Neuronal stem cell (in vitro differentiated cells): Measurements from ENCODE around the gene ZFP1.
"Not testable (repeated sequence)": the region's sequence is repeated elsewhere in the genome, so short reads cannot be mapped to it uniquely, and the experiment has no call there.

Experiments
- DNase-seq: peaks from one replicate; pipeline ENCODE4 v3.0.0-alpha.2; 2013; ENCODE audit warnings: low spot score
- H2AFZ ChIP-seq: one replicate; pipeline ENCODE4 v1.6.1; 2013; ENCODE audit warnings: mild to moderate bottlenecking, low read length, inconsistent platforms
- H2AK5ac ChIP-seq: 2 replicates; pipeline ENCODE4 v1.6.1; 2013; ENCODE audit warnings: low read depth, mild to moderate bottlenecking, inconsistent platforms, low read length, moderate library complexity, mixed read lengths
- H2BK120ac ChIP-seq: 2 replicates; pipeline ENCODE4 v1.6.1; 2013; ENCODE audit warnings: low read depth, mild to moderate bottlenecking, inconsistent platforms, low read length, moderate library complexity, mixed read lengths
- H2BK12ac ChIP-seq: one replicate; pipeline ENCODE4 v1.6.1; 2013; ENCODE audit warnings: low read length, inconsistent platforms
- H2BK15ac ChIP-seq: 2 replicates; pipeline ENCODE4 v1.6.1; 2013; ENCODE audit warnings: mild to moderate bottlenecking, low read length, inconsistent platforms, mixed read lengths
- H2BK5ac ChIP-seq: one replicate; pipeline ENCODE4 v1.6.1; 2013; ENCODE audit warnings: inconsistent platforms, mild to moderate bottlenecking, low read length, moderate library complexity
- H3K14ac ChIP-seq: one replicate; pipeline ENCODE4 v1.6.1; 2013; ENCODE audit warnings: low read length, inconsistent platforms
- H3K18ac ChIP-seq: 2 replicates; pipeline ENCODE4 v1.6.1; 2013; ENCODE audit warnings: low read length, inconsistent platforms
- H3K23ac ChIP-seq: 2 replicates; pipeline ENCODE4 v1.6.1; 2013; ENCODE audit warnings: low read depth, mild to moderate bottlenecking, mixed read lengths, low read length, inconsistent platforms; ENCODE audit not compliant: poor library complexity
- H3K27ac ChIP-seq: replicated peaks from 3 replicates; pipeline ENCODE4 v1.5.1; 2013; ENCODE audit warnings: low read length, inconsistent platforms
- H3K27me3 ChIP-seq, 3 experiments: 2 replicates each; pipeline ENCODE4 v1.6.1; 2013; ENCODE audit warnings: low read length in 3 of 3, mild to moderate bottlenecking in 2 of 3, inconsistent platforms in 1 of 3, low read depth in 1 of 3, mixed read lengths in 1 of 3, moderate library complexity in 1 of 3; ENCODE audit not compliant: control insufficient read depth in 3 of 3, insufficient read depth in 3 of 3
- H3K36me3 ChIP-seq, 2 donors: replicated peaks in 1 of 2; 2 replicates each; pipeline ENCODE4 v1.6.1; 2013; ENCODE audit warnings: low read length in 2 of 2; ENCODE audit not compliant: control insufficient read depth in 2 of 2, insufficient read depth in 2 of 2
- H3K4ac ChIP-seq: 2 replicates; pipeline ENCODE4 v1.6.1; 2013; ENCODE audit warnings: inconsistent platforms, mild to moderate bottlenecking, low read length, moderate library complexity
- H3K4me1 ChIP-seq, 2 donors: 1 replicate in 1 of 2; 2 replicates in 1 of 2; pipeline ENCODE4 v1.6.1; 2013; ENCODE audit warnings: low read length in 2 of 2, low read depth in 1 of 2; ENCODE audit not compliant: control insufficient read depth in 2 of 2, insufficient read depth in 1 of 2
- H3K4me2 ChIP-seq: one replicate; pipeline ENCODE4 v1.6.1; 2013; ENCODE audit warnings: mild to moderate bottlenecking, low read length, inconsistent platforms; ENCODE audit not compliant: insufficient read depth, poor library complexity, severe bottlenecking
- H3K4me3 ChIP-seq, 2 donors: 2 replicates each; pipeline ENCODE4 v1.5.1; 2013; ENCODE audit warnings: low read length in 2 of 2, mild to moderate bottlenecking in 2 of 2, inconsistent platforms in 1 of 2, moderate library complexity in 1 of 2
- H3K79me1 ChIP-seq: one replicate; pipeline ENCODE4 v1.6.1; 2013; ENCODE audit warnings: low read depth, mild to moderate bottlenecking, inconsistent platforms, low read length, moderate library complexity
- H3K9ac ChIP-seq: one replicate; pipeline ENCODE4 v1.6.1; 2013; ENCODE audit warnings: mild to moderate bottlenecking, low read depth, low read length, inconsistent platforms; ENCODE audit not compliant: poor library complexity
- H3K9me3 ChIP-seq, 2 donors: replicated peaks in 1 of 2; 2 replicates each; pipeline versions ENCODE3 to v1.6.1; 2013; ENCODE audit warnings: low read length in 2 of 2, mild to moderate bottlenecking in 2 of 2, inconsistent platforms in 1 of 2, low read depth in 1 of 2, mixed read lengths in 1 of 2, moderate library complexity in 1 of 2; ENCODE audit not compliant: control insufficient read depth in 2 of 2, insufficient read depth in 1 of 2
- H4K8ac ChIP-seq: one replicate; pipeline ENCODE4 v1.6.1; 2013; ENCODE audit warnings: low read depth, mild to moderate bottlenecking, inconsistent platforms, low read length, moderate library complexity
- H4K91ac ChIP-seq: one replicate; pipeline ENCODE4 v1.6.1; 2013; ENCODE audit warnings: low read length, low read depth, mild to moderate bottlenecking, inconsistent platforms; ENCODE audit not compliant: poor library complexity
- WGBS, 2 donors: extraction: QIAGEN DNeasy Blood & Tissue Kit; methylation state at CpG; one replicate each; pipeline ENCODE4 v1.1.7; 2013; ENCODE audit warnings: missing lambda C conversion rate in 2 of 2, mixed read lengths in 1 of 2; ENCODE audit not compliant: insufficient read length in 2 of 2, insufficient replicate concordance in 1 of 2; ENCODE audit errors: extremely low coverage in 2 of 2; 5-methylcytosine and 5-hydroxymethylcytosine counted together

The ZFP1 gene

DNA sequence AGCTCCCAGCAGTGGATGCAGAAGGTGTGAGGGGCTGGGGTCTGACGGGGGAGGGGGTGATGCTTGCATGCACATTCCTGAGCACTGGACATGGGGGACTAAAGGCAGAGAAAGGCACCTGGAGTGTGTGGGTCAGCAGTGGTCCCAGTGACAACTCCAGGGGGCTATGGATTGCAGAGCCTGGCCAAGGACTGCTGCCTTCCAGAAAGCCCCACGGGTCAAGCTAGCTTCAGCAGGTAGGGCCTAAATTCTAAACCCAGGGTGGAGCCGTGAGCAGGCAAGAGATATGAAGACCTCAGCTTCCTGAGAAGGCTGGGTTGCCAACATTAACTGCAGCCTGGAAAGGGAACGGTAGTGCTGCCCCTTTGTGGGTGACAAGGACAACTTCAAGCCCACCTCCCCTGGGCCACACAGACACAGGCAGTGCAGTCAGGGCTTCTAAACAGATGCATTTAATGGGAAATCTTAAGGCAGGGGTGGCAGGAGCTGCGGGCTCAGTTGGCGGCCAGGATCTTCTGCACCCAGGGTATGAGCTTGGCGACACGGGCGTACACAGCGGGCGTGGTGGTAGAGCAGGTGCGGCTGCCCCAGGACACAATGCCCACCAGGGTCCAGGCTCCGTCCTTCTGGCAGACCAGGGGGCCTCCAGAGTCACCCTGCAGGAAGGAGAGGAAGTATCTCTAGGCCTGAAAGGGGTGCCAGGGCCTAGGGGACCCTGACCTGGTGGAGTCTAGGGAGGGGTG is 55.5 kb downstream of the ZFP1 start:
- Histone ChIP-seq H3K4me1 (peaks cover 0 to 3% of the 10 kb centered on the region in 2 donors), H3K4me3 (no peak overlapping the region), H3K4ac (no peak overlapping the region), H3K79me1 (no peaks in the 10 kb centered on the region), H4K8ac (no peak overlapping the region), H3K23ac (peak overlapping the region; percentile 65), H2AK5ac (peak overlapping the region; percentile 95), H2BK5ac (no peak overlapping the region), H2BK120ac (no peak overlapping the region), H3K4me2 (no peak overlapping the region), H2AFZ (peak overlapping the region; percentile 7), H3K9me3 (no peaks in the 10 kb centered on the region), H2BK12ac (no peak overlapping the region), H3K18ac (peak overlapping the region; percentile 48), H3K14ac (peak overlapping the region; percentile 56), H4K91ac (no peak overlapping the region), H3K9ac (no peak overlapping the region), H3K27ac (no peak overlapping the region), H3K36me3 (no peaks in the 10 kb centered on the region), H2BK15ac (no peak overlapping the region), H3K27me3 (peaks cover 0 to 6% (median 0%) of the 10 kb centered on the region in 3 experiments)
- no peak for DNase-seq
- no CpG with 5 or more reads among the region's 13 CpGs for WGBS, 2 donors

DNA sequence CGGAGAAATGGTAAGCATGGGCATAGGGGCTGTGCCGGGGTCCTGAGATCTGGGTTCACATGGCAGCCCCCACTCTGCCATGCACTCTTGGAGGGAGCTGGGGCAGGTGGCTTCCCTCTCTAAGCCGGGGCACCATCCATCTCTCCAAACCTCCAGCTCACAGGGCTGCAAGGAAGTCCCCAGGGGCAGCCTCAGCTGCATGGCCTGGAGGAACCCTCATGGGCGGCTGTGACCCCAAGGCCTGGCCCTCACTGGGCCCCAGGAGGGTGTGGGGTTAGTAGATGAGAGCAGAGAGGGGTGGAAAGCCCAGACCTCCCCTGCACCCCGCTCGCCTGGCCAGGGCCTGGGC is 56.1 kb downstream of the ZFP1 start:
- DNase-seq = no peak
- no peak overlapping the region for H3K4me2 ChIP-seq
- no peak overlapping the region for H2BK5ac ChIP-seq
- H2AK5ac ChIP-seq = peak overlapping the region; percentile 95
- peak overlapping the region; percentile 65 for H3K23ac ChIP-seq
- no peak overlapping the region for H3K4ac ChIP-seq
- no peak overlapping the region for H3K27ac ChIP-seq
- no peak overlapping the region for H2BK15ac ChIP-seq
- H3K36me3 ChIP-seq = no peaks in the 10 kb centered on the region
- H3K4me3 ChIP-seq = no peak overlapping the region
- no peak overlapping the region for H4K91ac ChIP-seq
- peaks cover 0 to 3% of the 10 kb centered on the region in 2 donors for H3K4me1 ChIP-seq
- H3K9me3 ChIP-seq = no peaks in the 10 kb centered on the region
- no peak overlapping the region for H4K8ac ChIP-seq
- WGBS, 2 donors = no CpG with 5 or more reads among the region's 6 CpGs
- H3K79me1 ChIP-seq = no peaks in the 10 kb centered on the region
- H3K14ac ChIP-seq = peak overlapping the region; percentile 56
- peaks cover 0 to 6% (median 0%) of the 10 kb centered on the region in 3 experiments for H3K27me3 ChIP-seq
- H2BK12ac ChIP-seq = no peak overlapping the region
- H3K9ac ChIP-seq = no peak overlapping the region
- no peak overlapping the region for H3K18ac ChIP-seq
- H2BK120ac ChIP-seq = no peak overlapping the region
- H2AFZ ChIP-seq = no peak overlapping the region

DNA sequence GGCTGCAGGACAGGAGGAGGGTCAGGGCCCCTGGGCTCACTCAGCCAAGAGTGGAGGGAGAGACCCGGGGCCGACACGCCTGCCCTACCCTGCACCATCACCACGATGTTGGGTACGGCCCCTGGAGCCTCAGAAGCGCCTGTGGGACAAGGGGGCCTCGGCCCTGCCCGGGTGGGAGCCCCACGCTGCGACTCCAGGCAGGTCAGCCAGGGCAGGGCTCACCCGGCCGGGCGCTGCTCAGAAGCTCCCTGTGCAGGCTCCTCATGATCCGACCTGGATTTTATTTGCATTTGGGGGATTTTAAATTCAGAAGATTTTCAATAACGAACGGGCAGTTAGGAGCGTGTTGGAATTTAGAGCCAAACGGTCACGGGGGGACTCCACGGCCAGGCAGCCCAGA is 56.6 kb downstream of the ZFP1 start:
- H2AK5ac ChIP-seq, H2BK120ac ChIP-seq, H2BK15ac ChIP-seq, H3K4me3 ChIP-seq, H2BK5ac ChIP-seq, H3K14ac ChIP-seq, H3K18ac ChIP-seq, H2AFZ ChIP-seq, H3K36me3 ChIP-seq, H3K9me3 ChIP-seq, H3K79me1 ChIP-seq, H3K4me1 ChIP-seq, H3K23ac ChIP-seq, H3K4me2 ChIP-seq, H3K9ac ChIP-seq, H2BK12ac ChIP-seq, H4K8ac ChIP-seq, H3K27ac ChIP-seq, DNase-seq, H4K91ac ChIP-seq, H3K27me3 ChIP-seq, H3K4ac ChIP-seq: not testable (repeated sequence)
- WGBS, 2 donors = no CpG with 5 or more reads among the region's 20 CpGs

DNA sequence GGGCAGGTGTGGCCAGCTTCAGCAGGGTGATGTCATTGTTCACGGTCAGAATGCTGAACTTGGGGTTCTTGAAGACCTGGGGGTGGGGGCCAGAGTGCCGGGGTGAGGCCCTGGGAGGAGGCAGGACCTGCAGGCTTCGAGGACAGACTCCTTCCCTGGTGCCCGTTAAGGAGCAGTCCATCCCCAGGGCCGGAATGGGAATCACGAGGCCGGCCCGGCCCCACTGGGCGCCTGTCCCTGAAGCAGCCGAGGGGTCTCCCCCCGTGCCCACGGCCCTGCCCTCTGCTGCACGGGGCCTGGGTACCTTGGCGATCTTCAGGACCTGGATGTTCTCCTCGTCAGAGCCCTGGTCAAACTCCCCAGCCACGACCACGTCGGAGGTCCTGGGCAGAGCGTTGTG is 57.1 kb downstream of the ZFP1 start:
- not testable (repeated sequence) for H3K9me3 ChIP-seq, H3K27me3 ChIP-seq, H4K8ac ChIP-seq, H3K14ac ChIP-seq, H2BK15ac ChIP-seq, H3K9ac ChIP-seq, H3K23ac ChIP-seq, H3K36me3 ChIP-seq, H2AFZ ChIP-seq, H3K79me1 ChIP-seq, H3K4me3 ChIP-seq, H3K4me2 ChIP-seq, H2BK5ac ChIP-seq, H4K91ac ChIP-seq, H3K18ac ChIP-seq, H2BK120ac ChIP-seq, H2AK5ac ChIP-seq, DNase-seq, H3K4me1 ChIP-seq, H3K27ac ChIP-seq, H3K4ac ChIP-seq, H2BK12ac ChIP-seq
- WGBS, 2 donors = no CpG with 5 or more reads among the region's 19 CpGs
